Neural cell (in vitro differentiated cells): Measurements from ENCODE around the gene HMSD. TPM values are rescaled to one million over a fixed set of nuclear protein-coding genes. Genes with fewer than 3 reads are reported as not detected.

Experiments used
- H2AFZ ChIP-seq: fragments of 200-600, 300-800 bp; sonication (generic), shearing (Covaris generic); 2 replicates; pipeline ENCODE4 v1.6.0; 2014; ENCODE audit warnings: low read depth, mild to moderate bottlenecking, antibody characterized with exemption, low read length, moderate library complexity
- H3F3A ChIP-seq: fragments of 200-600 bp; shearing (Covaris generic); 2 replicates; pipeline ENCODE4 v1.6.1; 2016; ENCODE audit warnings: mild to moderate bottlenecking, moderate library complexity, mixed read lengths, antibody characterized with exemption, low read length; ENCODE audit not compliant: insufficient read depth, poor library complexity, severe bottlenecking
- H3K27ac ChIP-seq: fragments of 200-600, 300-800 bp; sonication (generic), shearing (Covaris generic); 2 replicates; pipeline ENCODE4 v1.5.1; 2014; ENCODE audit warnings: mild to moderate bottlenecking, low read length, moderate library complexity
- H3K27me3 ChIP-seq: fragments of 300-800, 200-600 bp; sonication (generic), shearing (Covaris generic); 2 replicates; pipeline ENCODE4 v1.6.0; 2014; ENCODE audit warnings: mild to moderate bottlenecking, low read depth, low read length, moderate library complexity; ENCODE audit not compliant: insufficient read depth
- H3K36me3 ChIP-seq: fragments of 300-800, 200-600 bp; sonication (generic), shearing (Covaris generic); 2 replicates; pipeline ENCODE4 v1.5.1; 2014; ENCODE audit warnings: mild to moderate bottlenecking, antibody characterized with exemption, low read length, moderate library complexity; ENCODE audit not compliant: insufficient read depth
- H3K4me2 ChIP-seq: fragments of 300-800, 200-600 bp; sonication (generic), shearing (Covaris generic); 2 replicates; pipeline ENCODE4 v1.6.0; 2014; ENCODE audit warnings: mild to moderate bottlenecking, low read length
- H3K4me3 ChIP-seq: fragments of 300-800, 200-600 bp; sonication (generic), shearing (Covaris generic); 2 replicates; pipeline ENCODE4 v1.5.1; 2014; ENCODE audit warnings: mild to moderate bottlenecking, low read length, moderate library complexity
- H3K79me2 ChIP-seq: fragments of 200-600 bp; shearing (Covaris generic); replicated peaks from 2 replicates; pipeline ENCODE4 v1.6.0; 2014; ENCODE audit warnings: mild to moderate bottlenecking, low read length, moderate library complexity; ENCODE audit not compliant: insufficient read depth
- H3K9ac ChIP-seq: fragments of 300-800, 200-600 bp; sonication (generic), shearing (Covaris generic); 2 replicates; pipeline ENCODE4 v1.6.1; 2016; ENCODE audit warnings: mild to moderate bottlenecking, low read length, mixed read lengths
- H3K9me2 ChIP-seq: fragments of 200-600 bp; shearing (Covaris generic); 2 replicates; pipeline ENCODE4 v1.6.1; 2016; ENCODE audit warnings: mild to moderate bottlenecking, low read length, mixed read lengths; ENCODE audit not compliant: insufficient read depth
- H3K9me3 ChIP-seq: fragments of 200-600, 300-800 bp; sonication (generic), shearing (Covaris generic); 2 replicates; pipeline ENCODE4 v1.6.1; 2016; ENCODE audit warnings: mild to moderate bottlenecking, mixed run types, low read length, moderate library complexity, mixed read lengths
- H4K20me1 ChIP-seq: fragments of 200-600 bp; shearing (Covaris generic); 2 replicates; pipeline ENCODE4 v1.6.1; 2016; ENCODE audit warnings: mild to moderate bottlenecking, mixed run types; ENCODE audit not compliant: insufficient read depth
- EP300 ChIP-seq: fragments of 450-650 bp; conservative IDR thresholded peaks from 2 replicates; pipeline ENCODE4 v1.6.1; 2014; ENCODE audit warnings: antibody characterized with exemption, mild to moderate bottlenecking, moderate library complexity; ENCODE audit not compliant: poor library complexity, severe bottlenecking
- EZH2 ChIP-seq: fragments of 200-600, 300-800 bp; shearing (Covaris generic), sonication (generic); IDR thresholded peaks from 2 replicates; pipeline ENCODE4 v1.6.1; 2014; ENCODE audit warnings: antibody characterized with exemption, low read length, borderline replicate concordance, mild to moderate bottlenecking; ENCODE audit not compliant: insufficient read depth, poor library complexity, severe bottlenecking
- MXI1 ChIP-seq: fragments of 450-650 bp; conservative IDR thresholded peaks from 2 replicates; pipeline ENCODE4 v1.6.1; 2014; ENCODE audit warnings: antibody characterized with exemption, mild to moderate bottlenecking; ENCODE audit not compliant: poor library complexity, severe bottlenecking
- POLR2AphosphoS5 ChIP-seq: IDR thresholded peaks from 2 replicates; pipeline ENCODE4 v1.6.1; 2012
- RAD21 ChIP-seq: fragments of 450-650 bp; conservative IDR thresholded peaks from 2 replicates; pipeline ENCODE4 v1.6.1; 2014; ENCODE audit warnings: antibody characterized with exemption, mild to moderate bottlenecking, moderate library complexity
- REST ChIP-seq: IDR thresholded peaks from 2 replicates; pipeline ENCODE4 v1.6.1; 2012; ENCODE audit warnings: borderline replicate concordance
- SMC3 ChIP-seq: fragments of 450-650 bp; conservative IDR thresholded peaks from 2 replicates; pipeline ENCODE4 v1.6.1; 2014; ENCODE audit warnings: antibody characterized with exemption, mild to moderate bottlenecking, moderate library complexity; ENCODE audit not compliant: poor library complexity
- TAF1 ChIP-seq: IDR thresholded peaks from 2 replicates; pipeline ENCODE4 v1.6.1; 2012; ENCODE audit warnings: low read depth
- polyA plus RNA-seq: library from polyadenylated mRNA; depleted of rRNA; stranded (reverse); fragments of >200 nt; gene quantifications from 2 replicates; pipeline ENCODE4 v1.2.3, GENCODE V29; 2014
- TF ChIP-seq, protein P1 (sequence below): fragments of 450-650 bp; IDR thresholded peaks from 2 replicates; pipeline ENCODE4 v1.5.1; 2014; ENCODE audit warnings: antibody characterized with exemption, mild to moderate bottlenecking, moderate library complexity; ENCODE audit not compliant: poor library complexity, severe bottlenecking

The HMSD gene
- polyA plus RNA-seq, 1 donor from 2014 or later: not detected

- Histone ChIP-seq H3K9me2 (no peaks in the 10 kb centered on the region), H3F3A (no peaks in the 10 kb centered on the region), H3K79me2 (no peaks in the 10 kb centered on the region), H3K9ac (no peak overlapping the region), H3K27ac (no peak overlapping the region), H2AFZ (no peak overlapping the region), H3K36me3 (no peaks in the 10 kb centered on the region), H3K4me3 (no peak overlapping the region), H3K9me3 (no peaks in the 10 kb centered on the region), H3K27me3 (no peaks in the 10 kb centered on the region), H4K20me1 (no peaks in the 10 kb centered on the region), H3K4me2 (no peak overlapping the region)
- TF ChIP-seq MXI1 (no peak), EZH2 (no peak), EP300 (no peak), POLR2AphosphoS5 (no peak), TAF1 (no peak), REST (no peak), RAD21 (no peak), SMC3 (no peak)
- TF ChIP-seq, protein P1, sequence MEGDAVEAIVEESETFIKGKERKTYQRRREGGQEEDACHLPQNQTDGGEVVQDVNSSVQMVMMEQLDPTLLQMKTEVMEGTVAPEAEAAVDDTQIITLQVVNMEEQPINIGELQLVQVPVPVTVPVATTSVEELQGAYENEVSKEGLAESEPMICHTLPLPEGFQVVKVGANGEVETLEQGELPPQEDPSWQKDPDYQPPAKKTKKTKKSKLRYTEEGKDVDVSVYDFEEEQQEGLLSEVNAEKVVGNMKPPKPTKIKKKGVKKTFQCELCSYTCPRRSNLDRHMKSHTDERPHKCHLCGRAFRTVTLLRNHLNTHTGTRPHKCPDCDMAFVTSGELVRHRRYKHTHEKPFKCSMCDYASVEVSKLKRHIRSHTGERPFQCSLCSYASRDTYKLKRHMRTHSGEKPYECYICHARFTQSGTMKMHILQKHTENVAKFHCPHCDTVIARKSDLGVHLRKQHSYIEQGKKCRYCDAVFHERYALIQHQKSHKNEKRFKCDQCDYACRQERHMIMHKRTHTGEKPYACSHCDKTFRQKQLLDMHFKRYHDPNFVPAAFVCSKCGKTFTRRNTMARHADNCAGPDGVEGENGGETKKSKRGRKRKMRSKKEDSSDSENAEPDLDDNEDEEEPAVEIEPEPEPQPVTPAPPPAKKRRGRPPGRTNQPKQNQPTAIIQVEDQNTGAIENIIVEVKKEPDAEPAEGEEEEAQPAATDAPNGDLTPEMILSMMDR: no peak
Measured at GRCh38 chr18:63977040-63977439, 27.9 kb downstream of the HMSD start.

DNA sequence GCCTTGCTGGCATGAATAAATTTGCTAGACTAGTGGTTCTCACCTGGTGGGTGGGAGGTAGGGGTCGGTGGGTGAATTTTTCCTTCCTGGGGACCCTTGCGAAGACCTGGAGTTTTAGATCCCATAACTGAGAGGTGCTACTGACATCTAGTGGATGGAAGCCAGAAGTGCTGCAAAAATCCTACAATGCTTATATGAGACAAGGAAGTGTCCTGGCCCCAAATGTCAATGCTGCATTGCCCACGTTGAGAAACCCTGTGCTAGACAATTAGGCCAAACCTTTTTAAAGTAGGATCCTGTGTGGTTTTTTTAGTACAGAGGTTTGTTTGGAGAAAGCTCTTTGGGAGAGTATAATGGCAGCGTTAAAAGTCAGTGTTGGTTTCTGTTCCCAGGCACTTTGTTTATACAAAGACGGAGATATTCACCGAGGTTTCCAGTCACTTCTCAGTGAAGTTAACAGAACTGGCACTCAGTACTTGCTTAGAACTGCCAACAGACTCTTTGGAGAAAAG, 30.4 kb downstream of the HMSD start:
- H3K9ac ChIP-seq: no peak overlapping the region
- no peak overlapping the region for H3K4me3 ChIP-seq
- no peaks in the 10 kb centered on the region for H3K9me3 ChIP-seq
- TF ChIP-seq, protein P1: peak; percentile 87
- TF ChIP-seq EP300 (no peak), RAD21 (peak; percentile 83), SMC3 (peak; percentile 81)
- no peaks in the 10 kb centered on the region for H3K79me2 ChIP-seq
- H3K27ac ChIP-seq: no peak overlapping the region
- no peaks in the 10 kb centered on the region for H4K20me1 ChIP-seq
- H3K36me3 ChIP-seq: no peaks in the 10 kb centered on the region
- H2AFZ ChIP-seq: no peak overlapping the region
- no peaks in the 10 kb centered on the region for H3K27me3 ChIP-seq
- H3K9me2 ChIP-seq: no peaks in the 10 kb centered on the region
- H3K4me2 ChIP-seq: no peak overlapping the region
- H3F3A ChIP-seq: no peaks in the 10 kb centered on the region
